Sigmoid colon (tissue), 3 donors: ENCODE measurements around the gene RALGDS.

Experiments used
- POLR2A ChIP-seq, 2 donors: fragments of 450-650 bp; IDR thresholded peaks; one replicate each; pipeline ENCODE4 v1.6.1; 2016; ENCODE audit warnings: antibody characterized with exemption in 2 of 2, mild to moderate bottlenecking in 2 of 2, moderate library complexity in 2 of 2
- TF ChIP-seq, protein P1 (sequence below), 4 experiments: fragments of 450-650 bp in 3 of 4; fragments of 200-600 bp in 1 of 4; IDR thresholded peaks; one replicate each; pipeline ENCODE4 v1.5.1; 2016 to 2019; ENCODE audit warnings: antibody characterized with exemption in 4 of 4, mild to moderate bottlenecking in 3 of 4, moderate library complexity in 2 of 4

DNA sequence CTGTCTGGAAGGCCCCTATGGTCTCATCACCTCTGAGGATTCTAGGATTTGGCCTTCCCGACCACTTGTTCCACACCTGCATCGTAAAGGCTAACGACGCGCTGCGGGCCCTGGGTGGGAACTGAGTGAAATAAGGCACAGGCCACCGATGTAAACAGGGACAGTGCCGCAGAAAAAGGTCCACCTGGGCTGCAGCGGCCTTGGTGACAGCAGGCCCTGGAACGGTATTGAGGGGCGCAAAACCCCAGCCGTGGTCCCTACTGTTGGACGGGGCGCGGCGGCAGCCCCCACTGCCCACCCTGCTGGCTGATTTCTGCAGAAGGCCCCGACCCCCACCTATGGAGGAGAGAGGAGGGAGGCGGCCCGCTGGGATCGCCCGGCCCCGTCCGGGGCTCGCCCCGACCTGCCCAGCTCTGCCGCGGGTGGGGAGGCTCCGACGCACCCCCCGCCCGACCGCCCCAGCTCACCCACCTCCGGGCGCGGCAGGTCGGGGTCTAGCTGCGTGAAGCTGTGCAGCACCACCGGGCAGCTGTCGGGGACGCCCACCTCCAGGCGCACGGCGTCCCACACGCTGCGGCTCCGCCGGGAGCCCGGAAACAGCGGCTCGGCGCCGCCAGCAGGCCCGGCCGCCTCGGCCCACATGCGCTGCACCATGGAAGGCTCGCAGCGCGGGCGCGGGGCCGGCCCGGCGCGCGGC, 391 bp downstream of the RALGDS start:
- TF ChIP-seq, protein P1, sequence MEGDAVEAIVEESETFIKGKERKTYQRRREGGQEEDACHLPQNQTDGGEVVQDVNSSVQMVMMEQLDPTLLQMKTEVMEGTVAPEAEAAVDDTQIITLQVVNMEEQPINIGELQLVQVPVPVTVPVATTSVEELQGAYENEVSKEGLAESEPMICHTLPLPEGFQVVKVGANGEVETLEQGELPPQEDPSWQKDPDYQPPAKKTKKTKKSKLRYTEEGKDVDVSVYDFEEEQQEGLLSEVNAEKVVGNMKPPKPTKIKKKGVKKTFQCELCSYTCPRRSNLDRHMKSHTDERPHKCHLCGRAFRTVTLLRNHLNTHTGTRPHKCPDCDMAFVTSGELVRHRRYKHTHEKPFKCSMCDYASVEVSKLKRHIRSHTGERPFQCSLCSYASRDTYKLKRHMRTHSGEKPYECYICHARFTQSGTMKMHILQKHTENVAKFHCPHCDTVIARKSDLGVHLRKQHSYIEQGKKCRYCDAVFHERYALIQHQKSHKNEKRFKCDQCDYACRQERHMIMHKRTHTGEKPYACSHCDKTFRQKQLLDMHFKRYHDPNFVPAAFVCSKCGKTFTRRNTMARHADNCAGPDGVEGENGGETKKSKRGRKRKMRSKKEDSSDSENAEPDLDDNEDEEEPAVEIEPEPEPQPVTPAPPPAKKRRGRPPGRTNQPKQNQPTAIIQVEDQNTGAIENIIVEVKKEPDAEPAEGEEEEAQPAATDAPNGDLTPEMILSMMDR (IDR thresholded peaks at IDR 0.05) = no peak
- TF ChIP-seq POLR2A (IDR thresholded peaks at IDR 0.05) = no peak
